H1 (cell line): ENCODE measurements around the gene CPSF4. TPM values are rescaled to one million over a fixed set of nuclear protein-coding genes. Genes with fewer than 3 reads are reported as not detected.

Experiments
- CTCF ChIA-PET: fragments of 300-600 bp; sonication (Branson Sonifier 250); formaldehyde crosslinking; loops from one replicate; lab custom pipeline; 2021; ENCODE audit not compliant: partially characterized antibody; lab: Charles Lee
- POLR2A ChIA-PET: fragments of 300-600 bp; sonication (Branson Sonifier 250); formaldehyde crosslinking; loops from one replicate; lab custom pipeline; 2021; ENCODE audit warnings: inconsistent platforms; ENCODE audit not compliant: partially characterized antibody; lab: Charles Lee
- DNase-seq, 2 experiments: peaks; one replicate each; pipeline versions ENCODE4 v3.0.0 to v3.0.0-alpha.2; 2010 to 2022; ENCODE audit warnings: low spot score in 2 of 2, low read depth in 1 of 2, mixed read lengths in 1 of 2
- FAIRE-seq: peaks from 2 replicates; lab custom pipeline; 2011; peaks lifted over from hg19 to GRCh38; lab: Jason Lieb, UNC
- H2AFZ ChIP-seq: 2 replicates; pipeline ENCODE4 v1.8.1; 2012; ENCODE audit warnings: low read length, inconsistent platforms
- H2AK5ac ChIP-seq: 2 replicates; pipeline ENCODE4 v1.6.1; 2013; ENCODE audit warnings: low read depth, low read length
- H2BK120ac ChIP-seq: replicated peaks from 2 replicates; pipeline ENCODE3; 2013; ENCODE audit warnings: low read depth, low read length, inconsistent platforms
- H2BK12ac ChIP-seq: 2 replicates; pipeline ENCODE4 v1.6.1; 2013; ENCODE audit warnings: low read depth, low read length
- H2BK15ac ChIP-seq: 2 replicates; pipeline ENCODE4 v1.6.1; 2013; ENCODE audit warnings: low read length
- H2BK20ac ChIP-seq: 2 replicates; pipeline ENCODE4 v1.6.1; 2013; ENCODE audit warnings: low read length
- H2BK5ac ChIP-seq: 2 replicates; pipeline ENCODE4 v1.6.1; 2013; ENCODE audit warnings: low read depth, low read length
- H3K14ac ChIP-seq: 2 replicates; pipeline ENCODE4 v1.6.1; 2013; ENCODE audit warnings: inconsistent platforms; ENCODE audit not compliant: insufficient read length
- H3K18ac ChIP-seq: 2 replicates; pipeline ENCODE4 v1.6.1; 2013; ENCODE audit warnings: low read length; ENCODE audit errors: extremely low read depth
- H3K23ac ChIP-seq: 2 replicates; pipeline ENCODE4 v1.6.1; 2013; ENCODE audit warnings: inconsistent platforms; ENCODE audit not compliant: insufficient read length
- H3K23me2 ChIP-seq: 2 replicates; pipeline ENCODE4 v1.6.1; 2013; ENCODE audit warnings: low read depth, low read length
- H3K27ac ChIP-seq: 2 replicates; pipeline ENCODE4 v1.6.1; 2011; ENCODE audit warnings: low read depth, low read length, inconsistent platforms
- H3K27me3 ChIP-seq, 4 experiments: replicated peaks in 1 of 4; 1 replicate in 1 of 4; 2 replicates in 3 of 4; pipeline versions ENCODE4 v1.6.1 to v1.8.1; 2011 to 2013; ENCODE audit warnings: low read length in 3 of 4, mild to moderate bottlenecking in 3 of 4, inconsistent platforms in 2 of 4, mixed read lengths in 2 of 4, moderate library complexity in 1 of 4; ENCODE audit not compliant: control insufficient read depth in 3 of 4, insufficient read depth in 3 of 4; ENCODE audit errors: extremely low read depth in 1 of 4
- H3K36me3 ChIP-seq, 4 experiments: 2 replicates each; pipeline versions ENCODE4 v1.6.1 to v1.8.1; 2011 to 2013; ENCODE audit warnings: mild to moderate bottlenecking in 4 of 4, low read length in 3 of 4, moderate library complexity in 2 of 4, control low read depth in 1 of 4, inconsistent platforms in 1 of 4; ENCODE audit not compliant: insufficient read depth in 4 of 4, control insufficient read depth in 2 of 4
- H3K4ac ChIP-seq: replicated peaks from 2 replicates; pipeline ENCODE3; 2013; ENCODE audit warnings: low read length, low read depth, mixed read lengths, inconsistent platforms; ENCODE audit not compliant: insufficient read length
- H3K4me1 ChIP-seq, 4 experiments: replicated peaks in 1 of 4; 1 replicate in 1 of 4; 2 replicates in 3 of 4; pipeline versions ENCODE4 v1.6.1 to v1.8.1; 2011 to 2013; ENCODE audit warnings: low read length in 3 of 4, inconsistent platforms in 2 of 4, mixed read lengths in 1 of 4; ENCODE audit not compliant: insufficient read depth in 4 of 4, control insufficient read depth in 3 of 4
- H3K4me2 ChIP-seq, 2 experiments: 2 replicates each; pipeline versions ENCODE4 v1.6.1 to v1.8.1; 2011 to 2013; ENCODE audit warnings: low read depth in 2 of 2, low read length in 2 of 2, control low read depth in 1 of 2, inconsistent platforms in 1 of 2, mild to moderate bottlenecking in 1 of 2; ENCODE audit not compliant: insufficient read depth in 1 of 2
- H3K4me3 ChIP-seq, 4 experiments: fragments of 200-600, 300-600 bp in 1 of 4; sonication (generic), shearing (Covaris generic), sonication (Bioruptor Twin) in 1 of 4; 2 replicates each; pipeline versions ENCODE4 v1.5.1 to v1.8.1; 2011 to 2016; ENCODE audit warnings: low read length in 4 of 4, low read depth in 3 of 4, control low read depth in 2 of 4, inconsistent platforms in 2 of 4, mild to moderate bottlenecking in 2 of 4, mixed read lengths in 1 of 4, moderate library complexity in 1 of 4; ENCODE audit not compliant: insufficient read depth in 2 of 4; ENCODE audit errors: extremely low read depth in 1 of 4
- H3K56ac ChIP-seq: replicated peaks from 2 replicates; pipeline ENCODE3; 2013; ENCODE audit warnings: low read depth, mild to moderate bottlenecking, mixed read lengths, low read length, inconsistent platforms; ENCODE audit not compliant: insufficient read length
- H3K79me1 ChIP-seq: 2 replicates; pipeline ENCODE4 v1.6.1; 2013; ENCODE audit warnings: low read depth, low read length, control low read depth
- H3K79me2 ChIP-seq, 2 experiments: 2 replicates each; pipeline versions ENCODE4 v1.6.1 to v1.8.1; 2012 to 2013; ENCODE audit warnings: low read length in 2 of 2, mild to moderate bottlenecking in 2 of 2, inconsistent platforms in 1 of 2; ENCODE audit not compliant: insufficient read depth in 2 of 2, control insufficient read depth in 1 of 2
- H3K9ac ChIP-seq, 4 experiments: replicated peaks in 1 of 4; 1 replicate in 1 of 4; 2 replicates in 3 of 4; pipeline versions ENCODE4 v1.6.1 to v1.8.1; 2011 to 2013; ENCODE audit warnings: low read depth in 3 of 4, low read length in 3 of 4, control low read depth in 2 of 4, mild to moderate bottlenecking in 2 of 4, moderate library complexity in 2 of 4, inconsistent platforms in 1 of 4; ENCODE audit errors: extremely low read depth in 1 of 4
- H3K9me3 ChIP-seq, 2 experiments: 2 replicates each; pipeline versions ENCODE4 v1.6.1 to v1.8.1; 2012 to 2013; ENCODE audit warnings: mild to moderate bottlenecking in 2 of 2, moderate library complexity in 2 of 2, control low read depth in 1 of 2, inconsistent platforms in 1 of 2, low read depth in 1 of 2, low read length in 1 of 2, mixed read lengths in 1 of 2; ENCODE audit not compliant: insufficient read depth in 2 of 2
- H4K20me1 ChIP-seq, 2 experiments: replicated peaks in 1 of 2; 2 replicates each; pipeline versions ENCODE3 to v1.8.1; 2011 to 2013; ENCODE audit warnings: inconsistent platforms in 2 of 2, low read length in 2 of 2, mild to moderate bottlenecking in 1 of 2; ENCODE audit not compliant: insufficient read depth in 2 of 2, control insufficient read depth in 1 of 2
- H4K5ac ChIP-seq: 2 replicates; pipeline ENCODE4 v1.6.1; 2013; ENCODE audit warnings: low read length, low read depth, mixed read lengths, inconsistent platforms; ENCODE audit not compliant: insufficient read length
- H4K8ac ChIP-seq: 2 replicates; pipeline ENCODE4 v1.8.0; 2013; ENCODE audit warnings: mild to moderate bottlenecking, moderate library complexity, low read length, inconsistent platforms; ENCODE audit not compliant: insufficient read depth; ENCODE audit errors: extremely low read depth
- H4K91ac ChIP-seq: replicated peaks from 2 replicates; pipeline ENCODE3; 2013; ENCODE audit warnings: low read length, mixed read lengths, inconsistent platforms; ENCODE audit not compliant: insufficient read length
- BACH1 ChIP-seq: IDR thresholded peaks from 2 replicates; pipeline ENCODE4 v1.6.1; 2012; ENCODE audit warnings: low read length, improper control_type of control experiment
- BCL11A ChIP-seq, 2 experiments: IDR thresholded peaks; one replicate each; pipeline ENCODE4 v1.6.1; 2011; ENCODE audit warnings: low read depth in 2 of 2, low read length in 2 of 2, mild to moderate bottlenecking in 2 of 2
- CREB1 ChIP-seq: IDR thresholded peaks from 2 replicates; pipeline ENCODE4 v1.6.1; 2012; ENCODE audit warnings: inconsistent platforms
- KDM4A ChIP-seq: IDR thresholded peaks from one replicate; pipeline ENCODE4 v1.7.1; 2012; ENCODE audit warnings: low read depth, mild to moderate bottlenecking, moderate library complexity, low read length, inconsistent platforms; ENCODE audit not compliant: severe bottlenecking
- MAX ChIP-seq: IDR thresholded peaks from 2 replicates; pipeline ENCODE4 v1.6.1; 2012; ENCODE audit warnings: inconsistent platforms
- POLR2A ChIP-seq, 2 experiments: IDR thresholded peaks; 1 replicate in 1 of 2; 2 replicates in 1 of 2; pipeline ENCODE4 v1.6.1; 2011; ENCODE audit warnings: low read depth in 2 of 2, low read length in 2 of 2, mild to moderate bottlenecking in 2 of 2; ENCODE audit errors: control extremely low read depth in 1 of 2
- WGBS, 2 experiments: shearing (Covaris generic) in 1 of 2; methylation state at CpG; one replicate each; pipeline versions ENCODE4 v1.1.6 to v1.1.7; 2013 to 2015; ENCODE audit warnings: low lambda C conversion rate in 2 of 2, mixed read lengths in 2 of 2, inconsistent platforms in 1 of 2, low coverage in 1 of 2, missing lambda C conversion rate in 1 of 2; ENCODE audit not compliant: insufficient replicate concordance in 2 of 2, insufficient coverage in 1 of 2, insufficient read length in 1 of 2; ENCODE audit errors: extremely low coverage in 1 of 2, missing lambda C conversion rate in 1 of 2; 5-methylcytosine and 5-hydroxymethylcytosine counted together
- polyA plus RNA-seq, 7 experiments: library from polyadenylated mRNA; depleted of rRNA in 3 of 7; stranded (reverse) in 5 of 7; unstranded in 2 of 7; fragments of >200 nt in 5 of 7; fragments of 200-250 nt in 2 of 7; gene quantifications; 1 replicate in 5 of 7; 2 replicates in 1 of 7; 4 replicates in 1 of 7; pipeline versions ENCODE4 v1.2.1 to v1.2.3, GENCODE V29; 2011 to 2013; ENCODE audit warnings: missing spikeins in 2 of 7, mixed read lengths in 2 of 7
- total RNA-seq: library from RNA; stranded (reverse); fragmentation: NEBNext Ultra II Directional; extraction: Animal tissue kit (Norgen Biotek cat#: 25700); gene quantifications from 2 replicates; pipeline ENCODE4 v1.2.1, GENCODE V29; 2021

CPSF4 gene
- total and polyA plus RNA-seq, 2 of the 8 experiments (the other 6 are each of a cell fraction or from before 2014, with no cell fraction given): 77.5 to 103 TPM

GRCh38 chr7:99404977-99405320, 33.8 kb upstream of the CPSF4 start:
- FAIRE-seq (no peak), DNase-seq (no peak)
- no peak overlapping the region for H3K4ac ChIP-seq
- H2AFZ ChIP-seq: no peak overlapping the region
- H3K4me3 ChIP-seq: no peak overlapping the region
- no peak overlapping the region for H2BK5ac ChIP-seq
- WGBS, 2 experiments: 99% methylated on average over 10 of the region's 10 CpGs; no CpG with 5 or more reads in 1 of the 2 experiments
- ChIA-PET CTCF (interaction anchor here (0.7 to 1.3 kb wide), 2 partner anchors 9 to 563 kb away, joined by 3 to 4 read pairs; no protein-coding TSS in a partner anchor), POLR2A (interaction anchor here (1.0 to 8.4 kb wide), 3 partner anchors 11 to 15 kb away, joined by 3 to 150 read pairs (median 5); no protein-coding TSS in a partner anchor)
- no peak overlapping the region for H3K27ac ChIP-seq
- H4K8ac ChIP-seq: no peak overlapping the region
- no peak overlapping the region for H2BK20ac ChIP-seq
- no peak overlapping the region for H3K18ac ChIP-seq
- peaks cover 31 to 62% of the 10 kb centered on the region in 2 experiments for H3K79me2 ChIP-seq
- H2AK5ac ChIP-seq: no peak overlapping the region
- no peak overlapping the region for H2BK120ac ChIP-seq
- peaks cover 21 to 32% of the 10 kb centered on the region in 2 experiments for H4K20me1 ChIP-seq
- no peak overlapping the region for H2BK12ac ChIP-seq
- TF ChIP-seq POLR2A (IDR thresholded peaks at IDR 0.05; ENCODE audit: control extremely low read depth in 1 of 2, low read depth in 2 of 2, low read length in 2 of 2) (no peak; a peak in 1 of 3 replicates), BACH1 (no peak), KDM4A (no peak), CREB1 (no peak), MAX (no peak), BCL11A (IDR thresholded peaks at IDR 0.05; ENCODE audit: low read depth in 2 of 2, low read length in 2 of 2) (no peak)
- H4K91ac ChIP-seq: no peak overlapping the region
- peaks cover 23 to 45% (median 38%) of the 10 kb centered on the region in 4 experiments; a peak in 7 of 8 replicates for H3K36me3 ChIP-seq
- H3K79me1 ChIP-seq: peaks cover 25% of the 10 kb centered on the region
- H3K23ac ChIP-seq: no peak overlapping the region
- no peak overlapping the region for H3K56ac ChIP-seq
- no peak overlapping the region for H2BK15ac ChIP-seq
- H3K14ac ChIP-seq: no peak overlapping the region
- H3K23me2 ChIP-seq: peaks cover 13% of the 10 kb centered on the region
- H3K27me3 ChIP-seq: no peaks in the 10 kb centered on the region
- H3K9ac ChIP-seq: 0 out of 7 replicates have a peak overlapping the region, but pooled peaks of 1 of the 4 experiments have one; percentile 0
- H4K5ac ChIP-seq: no peak overlapping the region
- no peak overlapping the region for H3K4me2 ChIP-seq
- peaks cover 0 to 3% (median 3%) of the 10 kb centered on the region in 4 experiments; a peak in 2 of 7 replicates for H3K4me1 ChIP-seq
- H3K9me3 ChIP-seq: no peaks in the 10 kb centered on the region
